Posterior cingulate gyrus (tissue), 11 donors: ENCODE measurements around the gene MEOX2.

Experiments used
- DNase-seq, 10 donors: peaks; one replicate each; pipeline versions ENCODE4 v3.0.0 to v3.0.0-alpha.2; 2020 to 2021; ENCODE audit warnings: mixed read lengths in 3 of 10
- intact Hi-C: fragments of 100-400 bp; cut with DNase I; formaldehyde crosslinking; loops from one replicate; pipeline ENCODE4 v1.15.1; 2023

Gene MEOX2

GRCh38 chr7:15620491-15621185, 65.8 kb downstream of the MEOX2 start:
- intact Hi-C loops = no loop called here
- DNase-seq = no peak

GRCh38 chr7:15618275-15618674, 68.2 kb downstream of the MEOX2 start:
- no peak for DNase-seq
- intact Hi-C loops = no loop called here

GRCh38 chr7:15612205-15612604, 74.3 kb downstream of the MEOX2 start:
- DNase-seq = no peak
- intact Hi-C loops = no loop called here

- no peak for DNase-seq
- intact Hi-C loops = no loop called here
Measured at GRCh38 chr7:15610503-15610902, 76.0 kb downstream of the MEOX2 start.

- DNase-seq = no peak
- intact Hi-C loops = no loop called here
Measured at GRCh38 chr7:15609287-15609686, 77.2 kb downstream of the MEOX2 start.

- intact Hi-C loops = no loop called here
- no peak for DNase-seq
Measured at GRCh38 chr7:15607529-15608210, 78.8 kb downstream of the MEOX2 start.

GRCh38 chr7:15606561-15606960, 79.9 kb downstream of the MEOX2 start:
- no peak for DNase-seq
- intact Hi-C loops = no loop called here

GRCh38 chr7:15604166-15604565, 82.3 kb downstream of the MEOX2 start:
- DNase-seq = no peak
- intact Hi-C loops = no loop called here

- intact Hi-C loops = no loop called here
- DNase-seq = no peak
Measured at GRCh38 chr7:15603124-15603523, 83.4 kb downstream of the MEOX2 start.

GRCh38 chr7:15602236-15602635, 84.2 kb downstream of the MEOX2 start:
- intact Hi-C loops = no loop called here
- no peak for DNase-seq

- intact Hi-C loops = no loop called here
- DNase-seq = no peak
Measured at GRCh38 chr7:15601175-15601574, 85.3 kb downstream of the MEOX2 start.

- intact Hi-C loops = no loop called here
- DNase-seq = no peak
Measured at GRCh38 chr7:15600298-15600697, 86.2 kb downstream of the MEOX2 start.

- no peak for DNase-seq
- intact Hi-C loops = no loop called here
Measured at GRCh38 chr7:15594461-15594860, 92.0 kb downstream of the MEOX2 start.

- intact Hi-C loops = no loop called here
- no peak for DNase-seq
Measured at GRCh38 chr7:15593382-15593781, 93.1 kb downstream of the MEOX2 start.

- intact Hi-C loops = no loop called here
- DNase-seq = no peak
Measured at GRCh38 chr7:15586266-15586665, 100.2 kb downstream of the MEOX2 start.

- intact Hi-C loops = no loop called here
- DNase-seq = no peak
Measured at GRCh38 chr7:15584575-15584974, 101.9 kb downstream of the MEOX2 start.

- intact Hi-C loops = no loop called here
- DNase-seq = no peak
Measured at GRCh38 chr7:15582773-15583172, 103.7 kb downstream of the MEOX2 start.

- no peak for DNase-seq
- intact Hi-C loops = no loop called here
Measured at GRCh38 chr7:15581352-15581951, 105.0 kb downstream of the MEOX2 start.

GRCh38 chr7:15580604-15581351, 105.7 kb downstream of the MEOX2 start:
- DNase-seq = no peak

GRCh38 chr7:15577600-15577999, 108.9 kb downstream of the MEOX2 start:
- intact Hi-C loops = no loop called here
- DNase-seq = no peak

More at GRCh38 chr7:15580604-15581351, 105.7 kb downstream of the MEOX2 start:
- intact Hi-C loops = no loop called here

GRCh38 chr7:15571301-15571878, 115.1 kb downstream of the MEOX2 start:
- DNase-seq = no peak
- intact Hi-C loops = no loop called here
